Right lobe of liver (tissue), 6 donors: ENCODE results near the gene TRIM66. TPM values are rescaled to one million over a fixed set of nuclear protein-coding genes. Genes with fewer than 3 reads are reported as not detected.

Experiments
- ATAC-seq, 4 donors: fragments of 200-7000 bp; cut with Tn5 transposase; one replicate each; pipeline ENCODE4 v1.9.1; 2020; ENCODE audit warnings: mild to moderate bottlenecking in 4 of 4, moderate library complexity in 4 of 4
- DNase-seq, 3 donors: peaks; one replicate each; pipeline ENCODE4 v3.0.0-alpha.2; 2020
- H3K27ac ChIP-seq, 3 donors: fragments of 200-600 bp; one replicate each; pipeline ENCODE4 v1.8.0; 2022
- H3K27me3 ChIP-seq, 2 donors: fragments of 200-600 bp; one replicate each; pipeline ENCODE4 v1.8.0; 2022
- H3K36me3 ChIP-seq, 4 donors: fragments of 200-600 bp; sonication (generic) in 1 of 4; one replicate each; pipeline versions ENCODE4 v1.5.1 to v1.8.0; 2017 to 2022; ENCODE audit warnings: control low read depth in 1 of 4
- H3K4me1 ChIP-seq, 4 donors: fragments of 200-600 bp; sonication (generic) in 1 of 4; one replicate each; pipeline versions ENCODE4 v1.5.1 to v1.8.0; 2017 to 2022; ENCODE audit warnings: control low read depth in 1 of 4
- H3K4me3 ChIP-seq, 3 donors: fragments of 200-600 bp; one replicate each; pipeline ENCODE4 v1.8.0; 2022
- H3K9me3 ChIP-seq, 4 donors: fragments of 200-600 bp; sonication (generic) in 1 of 4; one replicate each; pipeline versions ENCODE4 v1.5.1 to v1.8.0; 2017 to 2022; ENCODE audit warnings: control low read depth in 1 of 4
- CTCF ChIP-seq, 4 donors: fragments of 200-600 bp in 3 of 4; fragments of 450-650 bp in 1 of 4; IDR thresholded peaks; one replicate each; pipeline versions ENCODE4 v1.5.1 to v1.8.0; 2016 to 2022; ENCODE audit warnings: antibody characterized with exemption in 4 of 4, mild to moderate bottlenecking in 2 of 4
- POLR2A ChIP-seq: fragments of 450-650 bp; IDR thresholded peaks from one replicate; pipeline ENCODE4 v1.6.1; 2017; ENCODE audit warnings: antibody characterized with exemption, mild to moderate bottlenecking
- WGBS: methylation state at CpG from one replicate; pipeline ENCODE4 v1.1.6; 2018; ENCODE audit warnings: low coverage, low lambda C conversion rate; ENCODE audit not compliant: insufficient coverage; ENCODE audit errors: missing lambda C conversion rate; 5-methylcytosine and 5-hydroxymethylcytosine counted together
- intact Hi-C, 2 donors: fragments of 100-400 bp; cut with DNase I; formaldehyde crosslinking; loops; one replicate each; pipeline versions ENCODE4 v1.11.2 to v1.14.1; 2022
- total RNA-seq, 6 experiments: library from RNA; depleted of rRNA in 2 of 6; stranded (reverse); fragments of >200 nt in 2 of 6; fragmentation: NEBNext Ultra II Directional in 3 of 6; extraction: Animal tissue kit (Norgen Biotek cat#: 25700) in 3 of 6; gene quantifications; one replicate each; pipeline versions ENCODE4 v1.1.0 to v1.2.4, GENCODE V29; 2016 to 2023
- donor health status: DM: no; HTN: yes; CAD: no.
- donor health status: DM: no; HTN: no; CAD: no.
- donor health status: DM: no; HTN: no; CAD: no.
- donor health status: DM: no; HTN: yes; CAD: no.
- donor health status: DM: no; HTN: yes; CAD: no.

The TRIM66 gene
- total RNA-seq, 6 experiments from 2014 or later: 4.0 to 16.4 (median 6.9) TPM

- 68% methylated on average over 2 of the region's 5 CpGs for WGBS
- H3K4me3 ChIP-seq: no peak overlapping the region
- H3K36me3 ChIP-seq: peaks cover 0 to 50% (median 28%) of the 10 kb centered on the region in 4 donors
- H3K27ac ChIP-seq: no peak overlapping the region
- H3K9me3 ChIP-seq: no peaks in the 10 kb centered on the region
- intact Hi-C loops: no loop called here
- ATAC-seq (no peak), DNase-seq (no peak)
- no peaks in the 10 kb centered on the region for H3K4me1 ChIP-seq
- no peaks in the 10 kb centered on the region for H3K27me3 ChIP-seq
- no peak for TF ChIP-seq CTCF (IDR thresholded peaks at IDR 0.05)
- TF ChIP-seq POLR2A: no peak
These were observed 40.1 kb downstream of the TRIM66 start for GRCh38 chr11:8642196-8642841.

- 100% methylated on average over 1 of the region's 2 CpGs for WGBS
- Histone ChIP-seq H3K9me3 (peaks cover 0 to 1% (median 0%) of the 10 kb centered on the region in 4 donors), H3K4me3 (no peak overlapping the region), H3K36me3 (peaks cover 0 to 46% (median 26%) of the 10 kb centered on the region in 4 donors), H3K4me1 (no peaks in the 10 kb centered on the region), H3K27me3 (no peaks in the 10 kb centered on the region), H3K27ac (no peak overlapping the region)
- DNase-seq: no peak
- intact Hi-C loops: no loop called here
- TF ChIP-seq POLR2A (no peak), CTCF (IDR thresholded peaks at IDR 0.05) (no peak)
- ATAC-seq: no peak
These were observed 41.1 kb downstream of the TRIM66 start for GRCh38 chr11:8641332-8641731.

- no peaks in the 10 kb centered on the region for H3K4me1 ChIP-seq
- DNase-seq (no peak), ATAC-seq (peak in 1 of 4 donors; percentile 30)
- no peaks in the 10 kb centered on the region for H3K27me3 ChIP-seq
- 44% methylated on average over 1 of the region's 5 CpGs for WGBS
- H3K36me3 ChIP-seq: peaks cover 0 to 36% (median 20%) of the 10 kb centered on the region in 4 donors
- H3K27ac ChIP-seq: no peak overlapping the region
- peaks cover 0 to 3% (median 0%) of the 10 kb centered on the region in 4 donors for H3K9me3 ChIP-seq
- no peak overlapping the region for H3K4me3 ChIP-seq
- no peak for TF ChIP-seq POLR2A
- no peak for TF ChIP-seq CTCF (IDR thresholded peaks at IDR 0.05)
- intact Hi-C loops: no loop called here
These were observed 42.1 kb downstream of the TRIM66 start for GRCh38 chr11:8640267-8640906.

GRCh38 chr11:8639655-8640054 lies 42.8 kb downstream of the TRIM66 start:
- intact Hi-C loops: no loop called here
- H3K27me3 ChIP-seq: no peaks in the 10 kb centered on the region

More at GRCh38 chr11:8639655-8640054, 42.8 kb downstream of the TRIM66 start:
- no peak overlapping the region for H3K4me3 ChIP-seq
- WGBS: 71% methylated on average over 1 of the region's 3 CpGs
- peaks cover 0 to 3% (median 0%) of the 10 kb centered on the region in 4 donors for H3K9me3 ChIP-seq
- no peak overlapping the region for H3K27ac ChIP-seq
- TF ChIP-seq POLR2A: no peak
- no peak for TF ChIP-seq CTCF (IDR thresholded peaks at IDR 0.05)
- DNase-seq (no peak), ATAC-seq (no peak)
- no peaks in the 10 kb centered on the region for H3K4me1 ChIP-seq
- H3K36me3 ChIP-seq: peaks cover 0 to 30% (median 16%) of the 10 kb centered on the region in 4 donors
